Measurements from ENCODE around the gene EHD1. TPM values are rescaled to one million over a fixed set of nuclear protein-coding genes. Genes with fewer than 3 reads are reported as not detected.

EHD1 gene
- total RNA-seq, 1 donor from 2014 or later = 106 TPM

- intact Hi-C loops (cut with micrococcal nuclease) = no loop called here
Observed at GRCh38 chr11:64892411-64892831, 14.0 kb upstream of the EHD1 start.

DNA sequence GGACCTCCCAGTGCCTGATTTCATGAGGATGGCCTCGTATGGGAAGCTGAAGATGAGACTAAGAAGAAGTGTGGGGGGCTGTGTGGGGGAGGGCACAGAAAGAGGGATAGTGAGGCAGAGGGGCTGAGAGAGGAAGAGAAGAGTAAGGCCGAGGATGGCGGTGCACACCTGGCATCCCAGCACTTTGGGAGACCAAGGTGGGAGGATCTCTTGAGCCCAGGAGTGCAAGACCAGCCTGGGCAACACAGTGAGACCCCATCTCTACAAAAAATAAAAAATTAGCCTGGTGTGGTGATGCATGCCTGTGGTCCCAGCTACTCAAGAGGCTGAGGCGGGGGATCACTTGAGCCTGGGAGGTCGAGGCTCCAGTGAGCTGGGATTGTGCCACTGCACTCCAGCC is 13.5 kb upstream of the EHD1 start:
- intact Hi-C loops (cut with micrococcal nuclease) = no loop called here

DNA sequence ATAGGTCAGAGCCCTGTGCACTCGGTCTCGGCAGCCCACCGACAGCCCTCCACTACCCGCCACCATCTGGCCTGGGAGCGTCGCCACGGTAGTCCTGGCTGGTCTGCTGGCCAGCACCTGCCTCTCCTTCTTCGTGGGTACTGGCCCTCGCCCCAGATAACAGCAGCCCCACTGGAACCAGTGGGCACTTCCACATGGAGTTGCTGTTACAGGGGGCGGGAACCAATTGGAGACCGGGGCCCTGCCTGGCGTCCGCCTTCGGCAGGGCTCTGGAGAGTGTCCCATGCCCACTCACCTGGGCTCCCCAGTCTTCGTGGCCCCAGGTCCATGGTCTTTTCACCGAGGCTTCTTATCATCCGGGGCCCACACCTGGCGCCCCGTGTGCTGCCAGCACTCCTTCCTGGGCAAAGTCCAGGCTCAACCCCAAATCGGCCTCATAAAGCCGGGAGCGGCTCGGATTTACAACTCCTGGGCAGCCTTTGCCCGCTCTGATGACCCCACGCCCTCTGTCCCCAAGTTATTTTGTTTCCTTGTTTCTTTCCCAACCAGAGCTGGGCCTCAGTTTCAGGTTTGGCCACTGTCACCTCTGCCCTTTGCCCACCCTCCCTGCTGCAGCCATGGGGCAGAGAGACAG is 12.9 kb upstream of the EHD1 start:
- intact Hi-C loops (cut with micrococcal nuclease) = no loop called here

- intact Hi-C loops (cut with micrococcal nuclease) = no loop called here
Observed at GRCh38 chr11:64890522-64890939, 12.1 kb upstream of the EHD1 start.

GRCh38 chr11:64888729-64889511 is 10.5 kb upstream of the EHD1 start:
- intact Hi-C loops (cut with micrococcal nuclease) = loop anchor here (1.0 kb wide), 1 partner anchor 42 kb away; no protein-coding TSS in a partner anchor

- intact Hi-C loops (cut with micrococcal nuclease) = loop anchor here (1.0 kb wide), 1 partner anchor 41 kb away; no protein-coding TSS in a partner anchor
Observed at GRCh38 chr11:64888406-64888728, 9.9 kb upstream of the EHD1 start.

DNA sequence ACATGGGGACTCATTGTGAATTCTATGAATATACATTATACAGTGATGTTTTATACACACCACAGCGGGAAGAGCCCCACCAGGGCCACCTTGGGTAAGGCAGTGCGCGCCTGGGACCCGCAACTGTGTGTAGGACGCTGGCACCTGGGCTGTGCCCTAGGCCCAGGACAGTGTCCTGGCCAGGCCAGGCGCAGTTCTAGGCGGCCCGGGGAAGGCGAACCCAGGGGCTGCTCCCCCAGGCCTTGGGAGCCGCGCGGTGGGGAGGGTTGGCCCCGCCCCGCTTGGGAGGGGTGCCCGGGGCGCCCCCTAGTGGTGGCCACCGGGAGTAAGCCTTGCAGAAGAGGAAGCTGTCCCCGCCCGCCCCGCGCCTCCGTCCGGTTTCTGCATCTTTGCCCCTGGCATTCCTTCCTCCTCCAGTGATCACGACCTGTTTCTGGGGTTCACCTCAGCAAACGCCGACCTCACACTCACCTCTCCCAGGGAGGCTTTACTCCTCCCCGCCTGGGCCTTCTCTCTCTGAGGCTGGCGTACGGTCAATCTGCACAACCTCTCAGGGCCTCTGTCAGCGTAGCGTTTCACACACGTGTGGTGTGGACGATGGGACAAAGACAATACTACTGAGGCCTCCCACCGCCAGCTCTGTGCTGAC is 9.5 kb upstream of the EHD1 start:
- intact Hi-C loops (cut with micrococcal nuclease) = loop anchor here (1.0 kb wide), 1 partner anchor 41 kb away; no protein-coding TSS in a partner anchor

DNA sequence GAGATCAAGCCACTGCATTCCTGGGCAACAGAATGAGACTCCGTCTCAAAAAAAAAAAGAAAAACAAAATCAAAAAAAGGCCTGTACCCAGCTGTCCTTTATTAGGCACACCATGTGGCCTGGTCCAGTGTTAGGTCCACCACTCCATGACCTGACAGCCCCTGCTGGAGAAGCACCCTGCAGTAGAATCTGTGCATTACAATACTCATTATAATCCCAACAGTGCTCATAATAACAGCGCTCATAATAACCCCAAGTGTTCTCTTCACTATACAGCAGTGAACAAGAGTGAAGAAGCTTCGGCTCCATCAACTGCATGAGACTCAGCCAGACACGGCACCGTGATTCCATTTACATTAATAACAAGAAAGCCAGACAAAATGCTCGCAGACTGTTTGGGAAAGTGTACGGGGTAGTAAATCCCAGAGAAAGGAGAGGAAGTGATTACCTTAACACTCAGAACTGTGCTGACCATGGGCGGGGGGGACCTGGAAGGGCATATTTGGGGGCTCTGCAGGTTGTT is 8.9 kb upstream of the EHD1 start:
- intact Hi-C loops (cut with micrococcal nuclease) = no loop called here

GRCh38 chr11:64885367-64886286 is 7.2 kb upstream of the EHD1 start:
- intact Hi-C loops (cut with micrococcal nuclease) = no loop called here

GRCh38 chr11:64884019-64884418 is 5.6 kb upstream of the EHD1 start:
- intact Hi-C loops (cut with micrococcal nuclease) = no loop called here

GRCh38 chr11:64883575-64883974 is 5.2 kb upstream of the EHD1 start:
- intact Hi-C loops (cut with micrococcal nuclease) = no loop called here

- intact Hi-C loops (cut with micrococcal nuclease) = no loop called here
Observed at GRCh38 chr11:64882243-64882642, 3.8 kb upstream of the EHD1 start.

GRCh38 chr11:64881476-64881875 is 3.1 kb upstream of the EHD1 start:
- intact Hi-C loops (cut with micrococcal nuclease) = no loop called here

GRCh38 chr11:64880240-64881001 is 2.0 kb upstream of the EHD1 start:
- intact Hi-C loops (cut with micrococcal nuclease) = no loop called here

- intact Hi-C loops (cut with micrococcal nuclease) = loop anchor here (2.0 to 10.0 kb wide), 4 partner anchors 37 to 135 kb away; partner anchors contain the start of genes ATG2A, PPP2R5B, RASGRP2 and SF1
Observed at GRCh38 chr11:64879244-64879900, 951 bp upstream of the EHD1 start.

GRCh38 chr11:64878223-64878493 is 263 bp downstream of the EHD1 start:
- intact Hi-C loops (cut with micrococcal nuclease) = loop anchor here (1.0 to 10.0 kb wide), 5 partner anchors 19 to 133 kb away; partner anchors contain the start of genes ATG2A, PPP2R5B, RASGRP2 and SF1

GRCh38 chr11:64877390-64878222 is 815 bp downstream of the EHD1 start:
- intact Hi-C loops (cut with micrococcal nuclease) = loop anchor here (1.0 to 10.0 kb wide), 5 partner anchors 18 to 133 kb away; partner anchors contain the start of genes ATG2A, PPP2R5B, RASGRP2 and SF1

- intact Hi-C loops (cut with micrococcal nuclease) = loop anchor here (10.0 kb wide), 1 partner anchor 132 kb away; the partner anchor contains the start of gene RASGRP2
Observed at GRCh38 chr11:64876835-64877341, 1.5 kb downstream of the EHD1 start.
